Measurements from ENCODE around the gene TMEM51.

The TMEM51 gene

GRCh38 chr1:15110128-15110866 is 43.2 kb upstream of the TMEM51 start:
- Histone ChIP-seq H2BK5ac (ENCODE audit: low read length) (no peak overlapping the region), H3K4me3 (ENCODE audit: low read length) (no peak overlapping the region), H3K27ac (ENCODE audit: low read depth, low read length) (no peak overlapping the region), H4K5ac (ENCODE audit: low read length) (no peak overlapping the region), H3K9ac (ENCODE audit: low read length) (no peak overlapping the region), H3K27me3 (ENCODE audit: insufficient read depth, low read length, poor library complexity) (no peaks in the 10 kb centered on the region), H2BK15ac (replicated peaks; ENCODE audit: low read depth) (no peak overlapping the region), H3K4me1 (ENCODE audit: control insufficient read depth, low read depth, low read length) (no peaks in the 10 kb centered on the region), H3K36me3 (ENCODE audit: control insufficient read depth, insufficient read depth, low read length) (no peaks in the 10 kb centered on the region), H4K8ac (ENCODE audit: low read depth, low read length) (no peak overlapping the region), H3K18ac (ENCODE audit: low read length) (no peak overlapping the region), H2BK120ac (ENCODE audit: low read depth, low read length) (no peak overlapping the region), H3K4me2 (ENCODE audit: low read length) (no peak overlapping the region), H3K79me2 (ENCODE audit: control insufficient read depth, insufficient read depth, low read length) (no peaks in the 10 kb centered on the region), H3K56ac (ENCODE audit: low read length) (no peak overlapping the region), H3K79me1 (ENCODE audit: low read length) (no peaks in the 10 kb centered on the region), H3K4ac (ENCODE audit: low read depth, low read length) (no peak overlapping the region), H2AK5ac (ENCODE audit: low read length) (no peak overlapping the region), H3K23ac (ENCODE audit: low read length) (no peak overlapping the region)
- DNase-seq: peak; percentile 58
- WGBS (ENCODE audit: extremely low coverage, insufficient coverage, low lambda C conversion rate): no CpG with 5 or more reads among the region's 9 CpGs

- no peak overlapping the region for H3K4ac ChIP-seq (ENCODE audit: low read depth, low read length)
- no CpG with 5 or more reads among the region's 2 CpGs for WGBS (ENCODE audit: extremely low coverage, insufficient coverage, low lambda C conversion rate)
- no peak overlapping the region for H3K23ac ChIP-seq (ENCODE audit: low read length)
- H3K4me2 ChIP-seq (ENCODE audit: low read length): no peak overlapping the region
- H3K4me3 ChIP-seq (ENCODE audit: low read length): no peak overlapping the region
- H2BK5ac ChIP-seq (ENCODE audit: low read length): no peak overlapping the region
- no peak overlapping the region for H2BK120ac ChIP-seq (ENCODE audit: low read depth, low read length)
- H3K79me2 ChIP-seq (ENCODE audit: control insufficient read depth, insufficient read depth, low read length): no peaks in the 10 kb centered on the region
- no peak overlapping the region for H3K9ac ChIP-seq (ENCODE audit: low read length)
- no peak overlapping the region for H4K8ac ChIP-seq (ENCODE audit: low read depth, low read length)
- DNase-seq: peak; percentile 73
- H2AK5ac ChIP-seq (ENCODE audit: low read length): no peak overlapping the region
- no peak overlapping the region for H2BK15ac ChIP-seq (replicated peaks; ENCODE audit: low read depth)
- no peak overlapping the region for H3K27ac ChIP-seq (ENCODE audit: low read depth, low read length)
- H3K36me3 ChIP-seq (ENCODE audit: control insufficient read depth, insufficient read depth, low read length): no peaks in the 10 kb centered on the region
- H3K18ac ChIP-seq (ENCODE audit: low read length): no peak overlapping the region
- no peak overlapping the region for H3K56ac ChIP-seq (ENCODE audit: low read length)
- no peaks in the 10 kb centered on the region for H3K79me1 ChIP-seq (ENCODE audit: low read length)
- H3K27me3 ChIP-seq (ENCODE audit: insufficient read depth, low read length, poor library complexity): no peaks in the 10 kb centered on the region
- H4K5ac ChIP-seq (ENCODE audit: low read length): no peak overlapping the region
- H3K4me1 ChIP-seq (ENCODE audit: control insufficient read depth, low read depth, low read length): no peaks in the 10 kb centered on the region
These were observed 42.7 kb upstream of the TMEM51 start for GRCh38 chr1:15110867-15111230.

GRCh38 chr1:15113146-15113545 is 40.4 kb upstream of the TMEM51 start:
- no peaks in the 10 kb centered on the region for H3K36me3 ChIP-seq (ENCODE audit: control insufficient read depth, insufficient read depth, low read length)
- no peaks in the 10 kb centered on the region for H3K79me1 ChIP-seq (ENCODE audit: low read length)
- no peak overlapping the region for H3K4me3 ChIP-seq (ENCODE audit: low read length)
- H4K5ac ChIP-seq (ENCODE audit: low read length): no peak overlapping the region
- H3K4me1 ChIP-seq (ENCODE audit: control insufficient read depth, low read depth, low read length): no peaks in the 10 kb centered on the region
- H2BK15ac ChIP-seq (replicated peaks; ENCODE audit: low read depth): no peak overlapping the region
- H2BK5ac ChIP-seq (ENCODE audit: low read length): no peak overlapping the region
- H4K8ac ChIP-seq (ENCODE audit: low read depth, low read length): no peak overlapping the region
- H2AK5ac ChIP-seq (ENCODE audit: low read length): no peak overlapping the region
- no peak overlapping the region for H3K4ac ChIP-seq (ENCODE audit: low read depth, low read length)
- H3K27ac ChIP-seq (ENCODE audit: low read depth, low read length): no peak overlapping the region
- H3K18ac ChIP-seq (ENCODE audit: low read length): no peak overlapping the region
- no peak overlapping the region for H3K9ac ChIP-seq (ENCODE audit: low read length)
- H3K79me2 ChIP-seq (ENCODE audit: control insufficient read depth, insufficient read depth, low read length): no peaks in the 10 kb centered on the region
- H2BK120ac ChIP-seq (ENCODE audit: low read depth, low read length): no peak overlapping the region
- no peak overlapping the region for H3K56ac ChIP-seq (ENCODE audit: low read length)
- no peak overlapping the region for H3K4me2 ChIP-seq (ENCODE audit: low read length)
- no peak for DNase-seq
- H3K27me3 ChIP-seq (ENCODE audit: insufficient read depth, low read length, poor library complexity): no peaks in the 10 kb centered on the region
- no CpG with 5 or more reads among the region's 5 CpGs for WGBS (ENCODE audit: extremely low coverage, insufficient coverage, low lambda C conversion rate)
- H3K23ac ChIP-seq (ENCODE audit: low read length): no peak overlapping the region

- Histone ChIP-seq H3K56ac (ENCODE audit: low read length) (no peak overlapping the region), H2BK120ac (ENCODE audit: low read depth, low read length) (no peak overlapping the region), H3K27ac (ENCODE audit: low read depth, low read length) (no peak overlapping the region), H3K4me1 (ENCODE audit: control insufficient read depth, low read depth, low read length) (no peaks in the 10 kb centered on the region), H3K4me3 (ENCODE audit: low read length) (no peak overlapping the region), H3K79me2 (ENCODE audit: control insufficient read depth, insufficient read depth, low read length) (no peaks in the 10 kb centered on the region), H3K18ac (ENCODE audit: low read length) (no peak overlapping the region), H4K5ac (ENCODE audit: low read length) (no peak overlapping the region), H3K4me2 (ENCODE audit: low read length) (no peak overlapping the region), H3K79me1 (ENCODE audit: low read length) (no peaks in the 10 kb centered on the region), H2BK15ac (replicated peaks; ENCODE audit: low read depth) (no peak overlapping the region), H3K36me3 (ENCODE audit: control insufficient read depth, insufficient read depth, low read length) (no peaks in the 10 kb centered on the region), H3K27me3 (ENCODE audit: insufficient read depth, low read length, poor library complexity) (no peaks in the 10 kb centered on the region), H4K8ac (ENCODE audit: low read depth, low read length) (no peak overlapping the region), H2BK5ac (ENCODE audit: low read length) (no peak overlapping the region), H2AK5ac (ENCODE audit: low read length) (no peak overlapping the region), H3K4ac (ENCODE audit: low read depth, low read length) (no peak overlapping the region), H3K9ac (ENCODE audit: low read length) (no peak overlapping the region), H3K23ac (ENCODE audit: low read length) (no peak overlapping the region)
- DNase-seq: no peak
- no CpG with 5 or more reads among the region's 13 CpGs for WGBS (ENCODE audit: extremely low coverage, insufficient coverage, low lambda C conversion rate)
These were observed 38.7 kb upstream of the TMEM51 start for GRCh38 chr1:15114884-15115283.

- Histone ChIP-seq H3K4me3 (ENCODE audit: low read length) (no peak overlapping the region), H3K23ac (ENCODE audit: low read length) (no peak overlapping the region), H3K56ac (ENCODE audit: low read length) (no peak overlapping the region), H3K18ac (ENCODE audit: low read length) (no peak overlapping the region), H3K4ac (ENCODE audit: low read depth, low read length) (no peak overlapping the region), H3K79me1 (ENCODE audit: low read length) (no peaks in the 10 kb centered on the region), H3K36me3 (ENCODE audit: control insufficient read depth, insufficient read depth, low read length) (no peaks in the 10 kb centered on the region), H3K4me1 (ENCODE audit: control insufficient read depth, low read depth, low read length) (no peaks in the 10 kb centered on the region), H3K4me2 (ENCODE audit: low read length) (no peak overlapping the region), H2BK120ac (ENCODE audit: low read depth, low read length) (no peak overlapping the region), H3K9ac (ENCODE audit: low read length) (no peak overlapping the region), H3K27me3 (ENCODE audit: insufficient read depth, low read length, poor library complexity) (no peaks in the 10 kb centered on the region), H2AK5ac (ENCODE audit: low read length) (no peak overlapping the region), H2BK15ac (replicated peaks; ENCODE audit: low read depth) (no peak overlapping the region), H4K5ac (ENCODE audit: low read length) (no peak overlapping the region), H3K79me2 (ENCODE audit: control insufficient read depth, insufficient read depth, low read length) (no peaks in the 10 kb centered on the region), H4K8ac (ENCODE audit: low read depth, low read length) (no peak overlapping the region), H3K27ac (ENCODE audit: low read depth, low read length) (no peak overlapping the region), H2BK5ac (ENCODE audit: low read length) (no peak overlapping the region)
- no peak for DNase-seq
- WGBS (ENCODE audit: extremely low coverage, insufficient coverage, low lambda C conversion rate): no CpG with 5 or more reads among the region's 15 CpGs
These were observed 37.8 kb upstream of the TMEM51 start for GRCh38 chr1:15115542-15116330.

Data from mesendoderm (in vitro differentiated cells).